ENCODE measurements around the gene TSEN34.
"Not testable (repeated sequence)": the region's sequence is repeated elsewhere in the genome, so short reads cannot be mapped to it uniquely, and the experiment has no call there.

Gene TSEN34

DNA sequence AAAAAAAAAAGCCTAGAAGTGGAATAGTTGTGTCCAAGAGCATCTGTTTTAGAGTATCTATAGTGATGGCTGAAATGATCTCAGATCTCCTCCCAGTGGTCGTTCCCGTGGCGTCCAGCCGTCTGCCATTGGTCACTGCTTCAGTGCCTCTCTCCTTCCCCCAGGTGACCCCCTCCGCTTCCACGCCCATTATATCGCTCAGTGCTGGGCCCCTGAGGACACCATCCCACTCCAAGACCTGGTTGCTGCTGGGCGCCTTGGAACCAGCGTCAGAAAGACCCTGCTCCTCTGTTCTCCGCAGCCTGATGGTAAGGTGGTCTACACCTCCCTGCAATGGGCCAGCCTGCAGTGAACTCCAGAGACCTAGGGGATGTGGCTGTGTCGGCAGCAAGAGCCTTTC lies 1.9 kb downstream of the TSEN34 start:
- no peaks in the 10 kb centered on the region for H3K27me3 ChIP-seq (ENCODE audit: control insufficient read depth, insufficient read depth, low read length)
- H3K4me1 ChIP-seq (ENCODE audit: control insufficient read depth, low read depth, low read length): peaks cover 9% of the 10 kb centered on the region
- H3K27ac ChIP-seq (ENCODE audit: low read length): no peak overlapping the region
- peaks cover 13% of the 10 kb centered on the region for H3K36me3 ChIP-seq (ENCODE audit: control insufficient read depth, low read depth, low read length)
- H3K4me3 ChIP-seq (ENCODE audit: low read length): no peak overlapping the region
- H3K9me3 ChIP-seq (ENCODE audit: control insufficient read depth, low read depth, low read length): no peaks in the 10 kb centered on the region
- H3K9ac ChIP-seq (ENCODE audit: low read length): no peak overlapping the region

DNA sequence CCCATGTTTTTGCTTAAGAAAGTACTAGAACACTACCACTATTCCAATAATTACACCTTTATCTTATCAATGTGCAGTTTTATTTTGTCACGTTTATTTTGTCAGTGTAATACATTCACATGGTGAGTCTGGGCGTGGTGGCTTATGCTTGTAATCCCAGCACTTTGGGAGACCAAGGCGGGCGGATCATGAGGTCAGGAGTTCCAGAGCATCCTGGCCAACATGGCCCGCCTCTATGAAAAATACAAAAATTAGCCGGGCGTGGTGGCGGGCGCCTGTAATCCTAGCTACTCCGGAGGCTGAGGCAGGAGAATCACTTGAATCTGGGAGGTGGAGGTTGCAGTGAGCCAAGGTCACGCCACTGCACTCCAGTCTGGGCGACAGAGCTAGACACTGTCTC lies 3.4 kb downstream of the TSEN34 start:
- H3K4me1 ChIP-seq (ENCODE audit: control insufficient read depth, low read depth, low read length); H3K4me3 ChIP-seq (ENCODE audit: low read length); H3K9ac ChIP-seq (ENCODE audit: low read length); H3K27me3 ChIP-seq (ENCODE audit: control insufficient read depth, insufficient read depth, low read length); H3K27ac ChIP-seq (ENCODE audit: low read length); H3K9me3 ChIP-seq (ENCODE audit: control insufficient read depth, low read depth, low read length): not testable (repeated sequence)
- H3K36me3 ChIP-seq (ENCODE audit: control insufficient read depth, low read depth, low read length): peaks cover 13% of the 10 kb centered on the region

DNA sequence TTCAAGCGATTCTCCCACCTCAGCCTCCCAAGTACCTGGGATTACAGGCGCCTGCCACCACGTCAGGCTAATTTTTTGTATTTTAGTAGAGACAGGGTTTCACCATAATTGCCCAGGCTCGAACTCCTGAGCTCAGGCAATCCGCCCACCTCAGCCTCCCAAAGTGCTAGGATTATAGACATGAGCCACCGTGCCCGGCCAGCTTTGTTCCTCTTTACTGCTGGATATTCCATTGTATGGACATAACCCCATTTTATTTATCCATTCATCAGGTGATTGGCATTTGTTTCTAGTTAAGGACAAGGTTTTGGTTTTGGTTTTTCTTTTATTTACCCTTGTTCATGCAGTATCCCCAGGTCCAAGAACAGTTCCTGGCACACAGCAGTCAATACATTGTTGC lies 5.4 kb downstream of the TSEN34 start:
- Histone ChIP-seq H3K36me3 (ENCODE audit: control insufficient read depth, low read depth, low read length) (peaks cover 16% of the 10 kb centered on the region), H3K4me3 (ENCODE audit: low read length) (no peak overlapping the region), H3K27me3 (ENCODE audit: control insufficient read depth, insufficient read depth, low read length) (no peaks in the 10 kb centered on the region), H3K27ac (ENCODE audit: low read length) (no peak overlapping the region), H3K4me1 (ENCODE audit: control insufficient read depth, low read depth, low read length) (peaks cover 5% of the 10 kb centered on the region), H3K9me3 (ENCODE audit: control insufficient read depth, low read depth, low read length) (no peaks in the 10 kb centered on the region), H3K9ac (ENCODE audit: low read length) (no peak overlapping the region)

DNA sequence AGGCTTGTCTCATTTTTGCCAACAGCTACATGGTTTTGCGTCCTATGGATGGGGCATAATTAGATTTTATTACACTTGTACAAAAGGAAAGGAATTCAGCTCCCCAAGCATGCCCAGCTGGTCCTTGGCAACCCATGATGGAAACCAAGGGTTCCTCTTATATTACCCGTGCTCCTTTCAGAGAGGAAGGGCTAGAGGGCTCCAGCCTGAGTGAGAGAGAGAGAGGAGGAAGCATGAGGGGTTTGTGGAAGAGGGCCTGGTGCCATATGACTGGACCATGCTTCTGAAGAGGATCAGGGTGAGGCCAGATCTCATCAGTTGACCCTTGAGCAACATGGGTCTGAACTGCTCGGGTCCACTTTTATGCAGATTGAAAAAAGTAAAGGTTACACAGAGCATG lies 6.0 kb downstream of the TSEN34 start:
- H3K9me3 ChIP-seq (ENCODE audit: control insufficient read depth, low read depth, low read length): no peaks in the 10 kb centered on the region
- peaks cover 22% of the 10 kb centered on the region for H3K36me3 ChIP-seq (ENCODE audit: control insufficient read depth, low read depth, low read length)
- H3K27ac ChIP-seq (ENCODE audit: low read length): no peak overlapping the region
- no peak overlapping the region for H3K4me3 ChIP-seq (ENCODE audit: low read length)
- no peaks in the 10 kb centered on the region for H3K27me3 ChIP-seq (ENCODE audit: control insufficient read depth, insufficient read depth, low read length)
- peaks cover 8% of the 10 kb centered on the region for H3K4me1 ChIP-seq (ENCODE audit: control insufficient read depth, low read depth, low read length)
- no peak overlapping the region for H3K9ac ChIP-seq (ENCODE audit: low read length)

DNA sequence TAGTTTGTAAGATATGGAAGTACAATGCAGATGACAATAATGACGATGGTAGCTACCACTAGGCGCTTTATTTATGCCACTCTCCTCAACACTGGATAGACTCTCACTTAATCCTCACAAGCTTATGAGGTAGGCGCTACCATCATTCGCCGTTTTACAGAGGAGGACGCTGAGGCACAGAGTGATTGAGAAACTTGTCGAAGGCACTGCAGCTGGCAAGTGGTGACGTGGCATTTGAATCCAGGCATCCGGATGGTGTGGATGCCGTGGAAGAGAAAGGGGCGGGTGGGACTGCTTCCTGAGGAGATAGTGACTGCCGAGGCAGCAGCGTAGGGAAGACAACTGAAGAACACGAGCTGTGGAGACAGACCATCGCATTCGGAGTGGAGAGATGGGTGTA lies 8.3 kb downstream of the TSEN34 start:
- H3K9ac ChIP-seq (ENCODE audit: low read length): no peak overlapping the region
- peaks cover 17% of the 10 kb centered on the region for H3K4me1 ChIP-seq (ENCODE audit: control insufficient read depth, low read depth, low read length)
- H3K9me3 ChIP-seq (ENCODE audit: control insufficient read depth, low read depth, low read length): no peaks in the 10 kb centered on the region
- no peak overlapping the region for H3K4me3 ChIP-seq (ENCODE audit: low read length)
- H3K36me3 ChIP-seq (ENCODE audit: control insufficient read depth, low read depth, low read length): peaks cover 33% of the 10 kb centered on the region
- H3K27me3 ChIP-seq (ENCODE audit: control insufficient read depth, insufficient read depth, low read length): no peaks in the 10 kb centered on the region
- H3K27ac ChIP-seq (ENCODE audit: low read length): no peak overlapping the region

DNA sequence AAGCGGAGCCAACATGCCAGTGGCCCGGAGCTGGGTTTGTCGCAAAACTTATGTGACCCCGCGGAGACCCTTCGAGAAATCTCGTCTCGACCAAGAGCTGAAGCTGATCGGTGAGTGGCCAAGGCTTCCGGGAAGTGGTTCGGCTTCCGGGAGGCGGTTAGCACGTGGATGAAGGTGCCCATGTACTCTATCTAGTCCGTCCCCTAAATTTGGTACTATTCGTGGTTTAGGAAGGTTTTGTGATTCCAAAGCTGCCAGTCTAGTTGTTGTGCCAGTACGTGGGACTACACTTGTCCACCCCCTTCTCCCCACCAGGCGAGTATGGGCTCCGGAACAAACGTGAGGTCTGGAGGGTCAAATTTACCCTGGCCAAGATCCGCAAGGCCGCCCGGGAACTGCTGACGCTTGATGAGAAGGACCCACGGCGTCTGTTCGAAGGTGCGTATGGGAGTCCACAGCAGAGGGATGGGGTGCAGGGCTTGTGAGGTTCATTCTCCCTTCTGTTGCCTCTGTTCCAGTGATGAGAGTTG lies 10.1 kb downstream of the TSEN34 start:
- peak overlapping the region; percentile 96 for H3K9ac ChIP-seq (ENCODE audit: low read length)
- H3K9me3 ChIP-seq (ENCODE audit: control insufficient read depth, low read depth, low read length): no peaks in the 10 kb centered on the region
- peak overlapping the region; percentile 93 for H3K27ac ChIP-seq (ENCODE audit: low read length)
- H3K4me3 ChIP-seq (ENCODE audit: low read length): peak overlapping the region; percentile 77
- no peaks in the 10 kb centered on the region for H3K27me3 ChIP-seq (ENCODE audit: control insufficient read depth, insufficient read depth, low read length)
- H3K4me1 ChIP-seq (ENCODE audit: control insufficient read depth, low read depth, low read length): peaks cover 19% of the 10 kb centered on the region
- peaks cover 50% of the 10 kb centered on the region for H3K36me3 ChIP-seq (ENCODE audit: control insufficient read depth, low read depth, low read length)

DNA sequence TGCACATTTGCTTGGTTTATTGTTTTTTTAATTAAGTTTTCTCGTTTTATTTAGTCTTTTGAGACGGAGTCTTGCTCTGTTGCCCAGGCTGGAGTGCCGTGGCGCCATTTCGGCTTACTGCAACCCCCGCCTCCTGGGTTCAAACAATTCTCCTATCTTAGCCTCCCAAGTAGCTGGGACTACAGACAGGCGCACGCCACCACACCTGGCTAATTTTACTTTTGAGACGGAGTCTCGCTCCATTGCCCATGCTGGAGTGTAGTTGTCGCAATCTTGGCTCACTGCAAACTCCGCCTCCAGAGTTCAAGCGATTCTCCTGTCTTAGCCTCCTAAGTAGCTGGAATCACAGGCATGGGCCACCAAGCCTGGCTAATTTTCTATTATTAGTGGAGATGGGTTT lies 10.9 kb downstream of the TSEN34 start:
- Histone ChIP-seq H3K27me3 (ENCODE audit: control insufficient read depth, insufficient read depth, low read length) (no peaks in the 10 kb centered on the region), H3K27ac (ENCODE audit: low read length) (no peak overlapping the region), H3K36me3 (ENCODE audit: control insufficient read depth, low read depth, low read length) (peaks cover 57% of the 10 kb centered on the region), H3K4me1 (ENCODE audit: control insufficient read depth, low read depth, low read length) (peaks cover 19% of the 10 kb centered on the region), H3K9ac (ENCODE audit: low read length) (peak overlapping the region; percentile 96), H3K9me3 (ENCODE audit: control insufficient read depth, low read depth, low read length) (no peaks in the 10 kb centered on the region), H3K4me3 (ENCODE audit: low read length) (peak overlapping the region; percentile 77)

DNA sequence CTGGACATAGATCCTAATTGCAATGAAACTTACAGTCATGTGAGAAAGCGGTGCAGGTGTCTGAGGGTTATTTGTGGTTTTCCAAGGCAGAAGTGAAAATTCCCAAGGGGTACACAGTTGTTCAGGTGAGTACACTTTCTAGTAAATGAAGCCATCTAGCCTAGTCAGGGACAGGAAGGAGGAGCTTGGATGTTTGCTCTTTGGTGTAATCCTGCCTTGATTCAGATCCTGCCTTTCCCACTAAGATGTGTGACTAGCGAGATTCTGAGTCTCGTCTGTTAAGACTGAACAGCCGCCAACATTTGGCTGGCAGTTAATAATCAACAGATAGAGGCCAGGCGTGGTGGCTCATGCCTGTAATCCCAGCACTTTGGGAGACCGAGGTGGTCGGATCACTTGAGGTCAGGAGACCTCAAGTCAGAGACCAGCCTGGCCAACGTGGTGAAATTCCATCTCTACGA lies 12.1 kb downstream of the TSEN34 start:
- peaks cover 69% of the 10 kb centered on the region for H3K36me3 ChIP-seq (ENCODE audit: control insufficient read depth, low read depth, low read length)
- H3K9ac ChIP-seq (ENCODE audit: low read length): peak overlapping the region; percentile 96
- no peaks in the 10 kb centered on the region for H3K9me3 ChIP-seq (ENCODE audit: control insufficient read depth, low read depth, low read length)
- peaks cover 19% of the 10 kb centered on the region for H3K4me1 ChIP-seq (ENCODE audit: control insufficient read depth, low read depth, low read length)
- H3K27me3 ChIP-seq (ENCODE audit: control insufficient read depth, insufficient read depth, low read length): no peaks in the 10 kb centered on the region
- H3K27ac ChIP-seq (ENCODE audit: low read length): no peak overlapping the region
- peak overlapping the region; percentile 77 for H3K4me3 ChIP-seq (ENCODE audit: low read length)

DNA sequence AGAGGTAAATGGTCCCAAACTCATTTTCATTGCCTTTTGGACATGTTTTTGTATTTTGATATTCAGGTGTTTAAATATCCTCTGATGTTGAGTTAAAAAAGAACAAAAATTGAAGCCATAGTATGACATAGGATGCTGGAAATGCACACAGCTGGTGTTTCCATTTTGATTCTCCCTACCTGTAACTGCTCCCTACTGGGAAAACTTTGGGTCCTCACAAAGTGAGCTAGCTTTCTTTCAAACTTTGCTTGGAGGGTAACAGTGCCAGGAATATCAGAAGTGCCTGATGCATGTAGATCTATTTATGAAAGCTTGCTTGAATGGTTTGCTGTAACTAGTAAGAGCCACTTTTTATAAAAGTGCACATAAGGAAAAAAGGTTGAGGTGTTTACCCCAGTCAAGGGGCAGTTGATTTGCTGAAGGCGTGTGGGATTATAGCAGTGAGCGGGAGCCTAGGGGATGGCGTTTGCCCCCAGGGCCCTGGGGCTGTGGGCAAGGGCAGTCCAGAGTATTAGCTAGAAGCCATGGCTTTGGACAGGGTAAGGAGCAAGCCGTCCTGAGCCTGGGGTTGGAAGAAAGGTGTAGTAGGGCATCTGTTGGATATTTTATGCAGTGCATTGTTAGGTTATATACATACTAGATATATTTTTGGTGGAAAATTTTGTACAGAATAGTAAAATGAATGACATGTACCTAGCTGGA lies 13.8 kb downstream of the TSEN34 start:
- peak overlapping the region; percentile 5 for H3K4me3 ChIP-seq (ENCODE audit: low read length)
- H3K27ac ChIP-seq (ENCODE audit: low read length): no peak overlapping the region
- peak overlapping the region; percentile 14 for H3K9ac ChIP-seq (ENCODE audit: low read length)
- H3K4me1 ChIP-seq (ENCODE audit: control insufficient read depth, low read depth, low read length): peaks cover 19% of the 10 kb centered on the region
- H3K27me3 ChIP-seq (ENCODE audit: control insufficient read depth, insufficient read depth, low read length): no peaks in the 10 kb centered on the region
- no peaks in the 10 kb centered on the region for H3K9me3 ChIP-seq (ENCODE audit: control insufficient read depth, low read depth, low read length)
- peaks cover 71% of the 10 kb centered on the region for H3K36me3 ChIP-seq (ENCODE audit: control insufficient read depth, low read depth, low read length)

DNA sequence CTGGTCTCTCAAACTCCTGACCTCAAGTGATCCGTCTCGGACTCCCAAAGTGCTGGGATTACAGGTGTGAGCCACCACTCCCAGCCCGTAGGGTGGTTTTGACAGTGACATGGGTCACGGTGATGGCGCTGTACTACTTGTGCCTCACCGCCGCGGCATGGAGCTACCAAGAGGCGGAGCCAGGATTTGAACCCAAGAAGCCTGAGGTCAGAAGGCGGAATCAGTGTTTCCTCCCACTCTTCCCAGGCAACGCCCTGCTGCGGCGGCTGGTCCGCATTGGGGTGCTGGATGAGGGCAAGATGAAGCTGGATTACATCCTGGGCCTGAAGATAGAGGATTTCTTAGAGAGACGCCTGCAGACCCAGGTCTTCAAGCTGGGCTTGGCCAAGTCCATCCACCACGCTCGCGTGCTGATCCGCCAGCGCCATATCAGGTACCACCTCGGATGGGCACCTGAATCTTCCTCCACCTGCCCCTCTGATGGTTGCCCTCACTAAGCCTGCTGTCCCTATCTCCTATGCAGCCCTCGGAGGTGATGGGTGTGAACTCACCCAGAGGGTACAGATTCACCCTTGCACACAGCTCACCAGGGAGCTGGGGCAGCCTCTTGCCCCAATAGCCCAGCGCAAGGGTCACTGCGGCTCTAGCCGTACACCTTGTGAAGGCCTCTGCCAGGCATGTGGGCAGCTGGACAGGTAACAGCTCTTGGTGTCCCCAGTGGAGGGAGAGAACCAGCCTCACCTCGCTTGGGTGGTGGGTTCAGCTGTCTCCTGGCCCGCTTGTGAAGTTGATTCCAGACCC lies 15.1 kb downstream of the TSEN34 start:
- H3K27me3 ChIP-seq (ENCODE audit: control insufficient read depth, insufficient read depth, low read length): no peaks in the 10 kb centered on the region
- H3K4me1 ChIP-seq (ENCODE audit: control insufficient read depth, low read depth, low read length): peaks cover 19% of the 10 kb centered on the region
- H3K27ac ChIP-seq (ENCODE audit: low read length): no peak overlapping the region
- H3K4me3 ChIP-seq (ENCODE audit: low read length): no peak overlapping the region
- H3K9ac ChIP-seq (ENCODE audit: low read length): no peak overlapping the region
- no peaks in the 10 kb centered on the region for H3K9me3 ChIP-seq (ENCODE audit: control insufficient read depth, low read depth, low read length)
- H3K36me3 ChIP-seq (ENCODE audit: control insufficient read depth, low read depth, low read length): peaks cover 71% of the 10 kb centered on the region

DNA sequence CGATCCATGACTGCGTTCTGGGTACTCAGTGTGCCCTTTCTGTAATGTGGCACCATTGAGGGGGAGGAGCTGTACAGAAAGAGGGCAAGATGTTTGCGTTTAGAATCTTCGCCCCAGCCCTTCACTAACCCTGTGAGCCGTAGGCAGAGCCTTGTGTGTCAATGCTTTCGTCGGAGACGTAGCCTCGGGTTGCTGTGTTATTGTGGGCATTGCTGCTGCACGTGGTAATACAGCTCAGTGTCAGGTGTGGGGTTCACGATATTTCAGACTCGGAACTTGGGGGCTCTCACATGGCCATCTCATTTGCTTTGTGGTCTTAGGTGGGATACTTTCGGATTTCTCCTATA lies 15.7 kb downstream of the TSEN34 start:
- peaks cover 19% of the 10 kb centered on the region for H3K4me1 ChIP-seq (ENCODE audit: control insufficient read depth, low read depth, low read length)

More for the DNA sequence above, 15.7 kb downstream of the TSEN34 start:
- Histone ChIP-seq H3K9ac (ENCODE audit: low read length) (no peak overlapping the region), H3K27ac (ENCODE audit: low read length) (no peak overlapping the region), H3K4me3 (ENCODE audit: low read length) (no peak overlapping the region), H3K9me3 (ENCODE audit: control insufficient read depth, low read depth, low read length) (no peaks in the 10 kb centered on the region), H3K27me3 (ENCODE audit: control insufficient read depth, insufficient read depth, low read length) (no peaks in the 10 kb centered on the region), H3K36me3 (ENCODE audit: control insufficient read depth, low read depth, low read length) (peaks cover 66% of the 10 kb centered on the region)
